GM20000 (cell line): ENCODE measurements around the gene MEG3.

Experiments
- DNase-seq: peaks from one replicate; pipeline ENCODE4 v3.0.0; 2012; ENCODE audit warnings: low spot score
- TF ChIP-seq, protein P1 (sequence below): IDR thresholded peaks from 2 replicates; pipeline ENCODE4 v1.5.1; 2012; ENCODE audit warnings: mild to moderate bottlenecking, control low read depth; ENCODE audit errors: extremely low read depth, missing control alignments

MEG3 gene

DNA sequence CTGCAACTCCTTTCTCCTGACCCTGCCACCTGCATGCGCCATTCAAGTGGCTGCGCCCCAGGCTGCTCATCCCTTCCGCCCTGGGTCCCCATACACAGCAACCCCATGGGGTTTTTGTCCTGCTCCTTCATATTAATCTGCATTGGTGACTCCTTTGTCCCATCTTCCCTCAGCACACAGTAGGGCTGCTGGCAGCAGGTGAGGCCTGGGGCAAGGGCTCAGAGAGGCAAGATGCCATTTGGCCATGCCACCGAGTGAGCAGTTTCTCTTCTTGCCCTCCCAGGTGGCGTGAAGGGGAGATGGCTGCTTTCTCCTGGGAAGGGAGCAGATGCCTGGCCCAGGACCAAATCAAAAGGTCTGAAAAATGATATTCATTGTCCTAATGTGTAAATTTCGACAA is 68.5 kb downstream of the MEG3 start:
- DNase-seq, result no peak
- TF ChIP-seq, protein P1, sequence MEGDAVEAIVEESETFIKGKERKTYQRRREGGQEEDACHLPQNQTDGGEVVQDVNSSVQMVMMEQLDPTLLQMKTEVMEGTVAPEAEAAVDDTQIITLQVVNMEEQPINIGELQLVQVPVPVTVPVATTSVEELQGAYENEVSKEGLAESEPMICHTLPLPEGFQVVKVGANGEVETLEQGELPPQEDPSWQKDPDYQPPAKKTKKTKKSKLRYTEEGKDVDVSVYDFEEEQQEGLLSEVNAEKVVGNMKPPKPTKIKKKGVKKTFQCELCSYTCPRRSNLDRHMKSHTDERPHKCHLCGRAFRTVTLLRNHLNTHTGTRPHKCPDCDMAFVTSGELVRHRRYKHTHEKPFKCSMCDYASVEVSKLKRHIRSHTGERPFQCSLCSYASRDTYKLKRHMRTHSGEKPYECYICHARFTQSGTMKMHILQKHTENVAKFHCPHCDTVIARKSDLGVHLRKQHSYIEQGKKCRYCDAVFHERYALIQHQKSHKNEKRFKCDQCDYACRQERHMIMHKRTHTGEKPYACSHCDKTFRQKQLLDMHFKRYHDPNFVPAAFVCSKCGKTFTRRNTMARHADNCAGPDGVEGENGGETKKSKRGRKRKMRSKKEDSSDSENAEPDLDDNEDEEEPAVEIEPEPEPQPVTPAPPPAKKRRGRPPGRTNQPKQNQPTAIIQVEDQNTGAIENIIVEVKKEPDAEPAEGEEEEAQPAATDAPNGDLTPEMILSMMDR, result no peak

DNA sequence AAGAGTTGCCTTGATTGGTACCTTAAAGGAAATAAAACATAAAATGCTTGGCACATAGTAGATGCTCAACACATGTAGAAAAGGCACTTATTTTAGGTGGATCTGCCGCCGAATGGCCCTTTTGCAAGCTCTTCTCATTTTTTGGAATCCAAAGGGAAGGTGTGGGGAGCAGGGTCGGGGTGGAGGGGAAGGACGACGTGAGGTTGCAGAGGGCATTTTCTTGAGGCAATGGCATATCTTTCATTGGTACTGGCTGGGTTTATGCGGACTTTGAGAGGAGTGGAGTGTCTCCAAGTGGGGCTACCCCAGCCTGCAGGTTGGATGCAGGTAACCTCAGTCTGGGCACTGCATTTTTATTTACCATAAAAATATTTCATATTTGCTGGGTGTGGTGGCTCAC is 69.5 kb downstream of the MEG3 start:
- TF ChIP-seq, protein P1, result no peak

DNA sequence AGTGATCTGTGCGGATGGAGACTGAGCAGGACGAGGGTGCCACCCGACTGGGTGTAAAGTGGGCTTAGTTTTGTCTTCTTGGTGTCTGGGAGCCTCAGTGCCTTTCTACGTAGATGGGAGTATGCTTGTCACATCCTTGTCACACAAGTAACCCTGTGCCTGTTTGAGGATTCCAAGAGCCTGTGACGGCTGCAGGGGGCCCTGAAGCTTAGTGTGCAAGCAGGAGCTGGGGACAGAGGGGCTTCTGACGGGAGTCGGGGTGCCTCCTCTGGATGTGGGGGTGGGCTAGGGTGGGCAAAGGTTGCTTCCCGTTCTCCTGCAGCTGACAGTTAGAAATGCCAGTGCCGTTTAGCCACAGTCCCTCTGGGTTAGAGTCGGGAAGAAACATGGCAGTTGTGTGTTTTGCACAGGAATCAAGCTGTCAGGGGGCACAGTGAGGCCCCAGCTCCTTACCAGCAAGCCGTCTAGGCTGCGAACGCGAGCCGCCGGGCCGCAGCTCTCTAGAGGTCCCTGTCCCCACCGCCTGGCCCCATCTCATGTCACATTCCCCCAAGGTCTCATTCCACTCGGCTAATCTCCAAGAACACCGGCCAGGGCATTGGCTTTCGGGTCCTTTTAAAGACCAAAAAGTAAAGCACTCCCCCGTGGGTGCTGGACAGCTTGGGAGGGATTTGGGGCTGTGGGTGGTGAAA is 70.6 kb downstream of the MEG3 start:
- no peak for DNase-seq
- TF ChIP-seq, protein P1, result no peak

More for the DNA sequence above, 69.5 kb downstream of the MEG3 start:
- DNase-seq, result no peak

DNA sequence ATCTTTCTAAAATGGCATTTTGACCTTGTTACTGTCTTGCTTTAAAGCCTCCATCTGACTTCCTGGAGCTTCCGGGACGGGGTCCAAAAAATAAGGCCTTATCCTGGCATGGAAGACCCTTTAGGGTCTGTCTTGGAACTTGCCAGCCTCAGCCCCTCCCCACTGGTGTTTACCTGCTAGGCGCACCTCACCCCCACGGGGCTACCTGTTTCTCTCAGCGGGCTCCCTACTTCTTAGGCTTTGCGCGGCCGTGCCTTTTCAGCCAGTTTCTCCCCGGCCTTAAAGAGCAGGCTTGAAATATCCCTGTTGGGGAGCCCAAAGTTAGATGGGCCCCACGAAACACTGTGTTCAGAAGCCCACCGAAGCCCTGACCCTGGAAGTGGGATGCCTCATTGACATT is 72.5 kb downstream of the MEG3 start:
- TF ChIP-seq, protein P1, result no peak

DNA sequence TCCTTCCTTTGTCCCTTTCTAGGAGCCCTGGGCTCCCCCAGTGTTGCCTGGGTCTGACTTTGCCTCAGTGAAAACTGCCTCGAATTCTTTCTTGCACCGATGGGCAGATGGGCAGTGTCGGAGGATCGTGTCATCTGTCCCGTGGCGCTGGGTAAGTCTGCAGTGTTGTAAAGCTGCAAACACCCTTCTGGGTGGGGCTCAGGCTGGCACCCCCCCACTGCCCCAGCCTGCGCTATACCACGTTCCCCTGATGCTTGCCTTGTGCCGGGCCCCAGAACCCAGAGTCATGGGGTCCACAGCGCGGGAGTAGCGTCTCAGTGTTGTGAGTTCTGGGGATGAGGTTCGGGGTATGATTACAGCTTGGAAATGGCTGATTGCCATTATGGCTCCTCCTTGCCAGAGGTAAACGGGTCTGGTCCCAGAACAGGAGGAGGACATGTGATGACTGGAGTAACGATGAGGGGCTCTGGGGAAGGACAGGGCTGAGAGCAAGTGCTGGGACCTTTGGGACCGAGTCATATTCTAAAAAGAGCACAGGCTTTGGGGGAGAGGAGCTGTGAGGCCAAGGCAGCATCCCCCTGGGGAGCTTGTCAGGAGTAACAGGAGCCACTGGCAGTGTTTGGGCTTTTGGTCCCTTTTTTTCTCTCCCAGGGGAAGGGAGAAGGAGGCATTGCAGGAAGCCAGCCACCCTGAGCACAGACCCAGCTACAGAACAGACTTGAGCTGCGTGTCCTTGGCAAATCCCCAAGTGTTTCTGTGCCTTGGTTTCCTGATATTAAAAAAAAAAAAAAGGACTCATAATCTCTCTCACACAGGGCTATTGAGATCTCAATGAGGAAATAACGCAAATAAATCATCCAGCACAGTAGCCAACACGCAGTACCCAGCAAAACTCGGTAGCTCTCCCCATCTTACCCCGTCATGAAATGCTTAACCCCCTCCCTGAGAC is 73.3 kb downstream of the MEG3 start:
- DNase-seq, result no peak

More for the DNA sequence above, 72.5 kb downstream of the MEG3 start:
- DNase-seq, result no peak

DNA sequence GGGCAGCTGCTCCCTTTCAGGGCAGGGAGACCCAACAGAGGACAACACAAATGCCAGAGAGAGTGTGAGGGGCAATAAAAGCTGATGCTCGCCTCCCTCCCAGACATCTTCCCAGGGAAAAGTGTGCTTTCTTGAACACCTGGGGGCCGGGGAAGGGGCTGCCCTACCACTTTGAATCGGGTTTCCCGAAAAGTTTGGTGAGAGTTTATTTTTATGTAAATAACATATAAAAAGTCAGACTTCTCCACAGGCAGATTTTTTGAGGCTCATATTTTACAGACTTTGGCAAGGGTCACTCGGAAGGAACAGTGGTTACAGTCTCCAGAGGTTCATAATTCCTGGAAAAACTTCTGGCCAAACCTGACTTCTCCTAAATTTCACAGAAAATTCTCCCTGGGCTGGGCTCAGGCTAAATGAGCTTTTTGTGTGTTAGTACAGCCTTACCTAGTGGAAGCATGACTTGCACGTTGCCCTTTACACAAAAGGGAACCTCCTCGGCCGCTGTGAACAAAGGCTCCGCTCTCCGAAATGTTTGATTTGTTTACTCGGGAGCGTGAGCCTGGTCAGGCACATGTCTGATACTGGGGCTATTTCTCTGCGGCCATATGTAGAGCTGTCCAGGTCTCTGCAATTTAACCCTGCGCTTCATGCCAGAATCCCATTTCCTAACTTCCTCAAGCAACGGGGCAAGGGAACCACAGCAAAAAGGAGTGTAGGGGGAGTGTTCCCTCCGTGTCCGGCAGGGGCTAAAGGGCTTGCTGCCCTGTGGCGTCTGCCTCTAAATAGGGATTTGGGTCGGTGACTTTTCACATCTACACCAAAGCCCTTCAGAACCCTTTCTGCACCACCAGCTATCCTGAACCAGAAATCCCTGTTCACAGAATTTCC is 74.2 kb downstream of the MEG3 start:
- DNase-seq, result no peak
- TF ChIP-seq, protein P1, result no peak

More for the DNA sequence above, 73.3 kb downstream of the MEG3 start:
- TF ChIP-seq, protein P1, result no peak
